AG04450 (cell line): ENCODE data around the gene SIGLEC11. TPM values are rescaled to one million over a fixed set of nuclear protein-coding genes. Genes with fewer than 3 reads are reported as not detected.
A peak's percentile ranks its signal among the peaks of the same experiment; 100 is the strongest.

Source experiments
- CTCF ChIA-PET: fragments of 300-600, 350-600 bp; formaldehyde crosslinking; extraction: SDS; loops from one replicate; lab custom pipeline; 2022; ENCODE audit warnings: antibody characterized with exemption, inconsistent platforms; lab: Charles Lee
- POLR2A ChIA-PET: fragments of 350-600 bp; formaldehyde crosslinking; extraction: SDS; loops from one replicate; lab custom pipeline; 2021; ENCODE audit warnings: antibody characterized with exemption, inconsistent platforms; lab: Yijun Ruan, JAX
- DNase-seq: peaks from one replicate; pipeline ENCODE4 v3.0.0-alpha.2; 2011; ENCODE audit warnings: low read depth, low spot score
- H3K27ac ChIP-seq: one replicate; pipeline ENCODE4 v1.5.1; 2012; ENCODE audit warnings: low read depth, low read length, control low read depth
- H3K27me3 ChIP-seq: one replicate; pipeline ENCODE4 v1.6.0; 2012; ENCODE audit warnings: low read length; ENCODE audit not compliant: control insufficient read depth, insufficient read depth
- H3K4me3 ChIP-seq: 2 replicates; pipeline ENCODE4 v1.5.1; 2011; ENCODE audit warnings: mild to moderate bottlenecking, low read depth, low read length, control low read depth
- H3K9me3 ChIP-seq: 2 replicates; pipeline ENCODE4 v1.5.1; 2012; ENCODE audit warnings: low read length; ENCODE audit not compliant: control insufficient read depth, insufficient read depth
- CTCF ChIP-seq: IDR thresholded peaks from 2 replicates; pipeline ENCODE4 v1.5.1; 2011; ENCODE audit warnings: low read depth, low read length, control low read depth, inconsistent platforms
- polyA plus RNA-seq: library from polyadenylated mRNA; depleted of rRNA; stranded (reverse); fragments of >200 nt; gene quantifications from 2 replicates; pipeline ENCODE4 v1.2.3, GENCODE V29; 2011

Gene SIGLEC11
- polyA plus RNA-seq, 1 experiment = not detected

DNA sequence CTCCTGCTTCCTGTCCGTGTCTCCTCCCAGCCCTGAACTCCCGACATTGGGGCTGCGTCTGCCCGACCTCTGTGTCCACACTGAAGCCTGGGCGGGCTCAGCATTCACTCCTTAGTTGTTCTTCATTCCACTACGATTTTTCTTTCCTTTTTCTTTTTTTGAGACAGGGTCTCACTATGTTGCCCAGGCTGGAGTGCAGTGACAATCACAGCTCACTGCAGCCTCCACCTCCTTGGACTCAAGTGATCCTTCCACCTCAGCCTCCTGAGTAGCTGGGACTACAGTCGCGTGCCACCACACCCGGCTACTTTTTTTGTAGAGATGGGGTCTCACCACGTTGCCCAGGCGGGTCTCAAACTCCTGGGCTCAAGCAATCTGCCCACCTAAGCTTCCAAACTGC is 23.5 kb upstream of the SIGLEC11 start:
- DNase-seq = no peak
- Histone ChIP-seq H3K4me3 (no peak overlapping the region), H3K27me3 (no peaks in the 10 kb centered on the region), H3K9me3 (no peaks in the 10 kb centered on the region; the same call in 1 of the 2 replicates), H3K27ac (no peak overlapping the region)
- ChIA-PET CTCF (interaction anchor here (1.0 to 1.1 kb wide), 4 partner anchors 19 to 152 kb away, joined by 3 to 6 read pairs (median 5); no protein-coding TSS in a partner anchor), POLR2A (no interaction called here)
- no peak for TF ChIP-seq CTCF

GRCh38 chr19:49983645-49984229 is 22.8 kb upstream of the SIGLEC11 start:
- POLR2A ChIA-PET = no interaction called here
- CTCF ChIA-PET = interaction anchor here (1.0 to 1.4 kb wide), 4 partner anchors 30 to 152 kb away, joined by 3 to 6 read pairs (median 6); no protein-coding TSS in a partner anchor
- H3K27me3 ChIP-seq = no peaks in the 10 kb centered on the region
- no peak overlapping the region for H3K27ac ChIP-seq
- peak; percentile 80 for TF ChIP-seq CTCF
- H3K4me3 ChIP-seq = no peak overlapping the region
- DNase-seq = no peak
- H3K9me3 ChIP-seq = no peaks in the 10 kb centered on the region; the same call in 1 of the 2 replicates

DNA sequence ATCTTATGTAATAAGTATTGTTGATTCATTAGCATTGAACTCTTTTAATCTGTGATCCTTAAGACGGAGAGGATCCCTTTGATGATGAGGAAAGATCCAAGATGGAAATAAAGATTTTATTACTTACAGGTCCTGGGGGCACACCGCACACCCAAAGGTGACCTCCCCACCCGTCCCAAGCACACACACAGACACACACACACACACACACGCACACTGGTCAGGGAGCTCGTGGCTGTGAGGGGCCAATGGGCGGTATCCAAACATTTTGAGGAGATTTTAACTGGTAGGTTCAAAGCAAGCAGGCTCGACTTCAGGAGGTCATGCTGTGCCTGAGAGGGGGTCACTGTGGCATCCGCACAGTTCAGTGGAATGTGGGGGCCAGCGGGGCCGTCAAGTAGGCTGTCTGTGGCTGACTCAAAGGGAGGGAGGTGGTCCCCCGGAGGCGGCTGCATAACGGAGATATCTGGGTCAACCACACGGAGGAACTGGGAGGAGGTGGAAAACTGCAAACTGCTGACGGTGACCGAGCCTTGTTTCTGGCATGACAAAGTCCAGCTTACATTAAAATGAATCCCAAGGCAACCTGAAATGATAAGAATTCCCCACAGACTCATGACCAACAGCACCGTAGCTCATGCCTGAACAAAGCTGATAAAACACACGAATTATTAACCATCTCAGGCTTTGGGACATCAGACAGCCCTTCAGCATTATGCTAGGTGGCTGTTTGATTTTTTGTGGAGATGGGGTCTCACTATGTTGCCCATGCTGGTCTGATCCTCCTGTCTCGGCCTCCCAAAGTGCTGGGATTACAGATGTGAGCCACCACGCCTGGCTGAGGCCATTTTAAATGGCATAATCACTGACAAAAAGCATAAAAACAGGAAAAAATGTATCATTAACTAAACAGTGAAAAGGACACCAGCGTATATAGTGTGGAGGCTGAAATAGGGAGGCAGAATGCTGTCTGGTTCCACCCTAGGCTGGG is 20.9 kb upstream of the SIGLEC11 start:
- Histone ChIP-seq H3K27ac (no peak overlapping the region), H3K4me3 (no peak overlapping the region), H3K27me3 (no peaks in the 10 kb centered on the region), H3K9me3 (no peaks in the 10 kb centered on the region)
- CTCF ChIA-PET = interaction anchor here (0.6 to 0.7 kb wide), 2 partner anchors 44 to 45 kb away, joined by 3 read pairs; no protein-coding TSS in a partner anchor
- DNase-seq = no peak
- POLR2A ChIA-PET = no interaction called here
- TF ChIP-seq CTCF = no peak

GRCh38 chr19:49978324-49978723 is 17.4 kb upstream of the SIGLEC11 start:
- POLR2A ChIA-PET = no interaction called here
- Histone ChIP-seq H3K27me3 (no peaks in the 10 kb centered on the region), H3K9me3 (no peaks in the 10 kb centered on the region), H3K27ac (no peak overlapping the region), H3K4me3 (no peak overlapping the region)
- no peak for DNase-seq
- CTCF ChIA-PET = interaction anchor here (0.9 kb wide), 1 partner anchor 40 kb away, joined by 3 read pairs; no protein-coding TSS in a partner anchor
- no peak for TF ChIP-seq CTCF
